Measurements from ENCODE around the gene TEAD1.

TEAD1 gene

GRCh38 chr11:12769834-12770345 is 95.7 kb downstream of the TEAD1 start:
- Histone ChIP-seq H3K4me3 (replicated peaks; ENCODE audit: insufficient read depth, low read length) (no peak overlapping the region), H3K27me3 (ENCODE audit: insufficient read depth, poor library complexity, severe bottlenecking) (no peaks in the 10 kb centered on the region), H3K27ac (replicated peaks) (no peak overlapping the region)
- DNase-seq (ENCODE audit: low read depth in 1 of 2, low spot score in 1 of 2): no peak
- TF ChIP-seq SPI1 (IDR thresholded peaks at IDR 0.05; ENCODE audit: borderline replicate concordance, low read depth) (peak; percentile 73), CTCF (IDR thresholded peaks at IDR 0.05; ENCODE audit: insufficient read depth, low read length) (no peak)

GRCh38 chr11:12770435-12770834 is 96.2 kb downstream of the TEAD1 start:
- Histone ChIP-seq H3K27ac (replicated peaks) (no peak overlapping the region), H3K27me3 (ENCODE audit: insufficient read depth, poor library complexity, severe bottlenecking) (no peaks in the 10 kb centered on the region), H3K4me3 (replicated peaks; ENCODE audit: insufficient read depth, low read length) (no peak overlapping the region)
- no peak for DNase-seq (ENCODE audit: low read depth in 1 of 2, low spot score in 1 of 2)
- TF ChIP-seq CTCF (IDR thresholded peaks at IDR 0.05; ENCODE audit: insufficient read depth, low read length): no peak
- no peak for TF ChIP-seq SPI1 (IDR thresholded peaks at IDR 0.05; ENCODE audit: borderline replicate concordance, low read depth)
- TF ChIP-seq GABPA (IDR thresholded peaks at IDR 0.05; ENCODE audit: low read depth): no peak
- no peak for TF ChIP-seq REST (IDR thresholded peaks at IDR 0.05; ENCODE audit: insufficient replicate concordance, low read depth)
- TF ChIP-seq POLR2AphosphoS5 (IDR thresholded peaks at IDR 0.05; ENCODE audit: low read depth): no peak

GRCh38 chr11:12770966-12771597 is 96.9 kb downstream of the TEAD1 start:
- no peak for TF ChIP-seq GABPA (IDR thresholded peaks at IDR 0.05; ENCODE audit: low read depth)
- no peak for TF ChIP-seq CTCF (IDR thresholded peaks at IDR 0.05; ENCODE audit: insufficient read depth, low read length)
- no peak for TF ChIP-seq REST (IDR thresholded peaks at IDR 0.05; ENCODE audit: insufficient replicate concordance, low read depth)
- no peak overlapping the region for H3K27ac ChIP-seq (replicated peaks)
- no peak overlapping the region for H3K4me3 ChIP-seq (replicated peaks; ENCODE audit: insufficient read depth, low read length)
- H3K27me3 ChIP-seq (ENCODE audit: insufficient read depth, poor library complexity, severe bottlenecking): no peaks in the 10 kb centered on the region
- DNase-seq (ENCODE audit: low read depth in 1 of 2, low spot score in 1 of 2): no peak

- Histone ChIP-seq H3K27ac (replicated peaks) (no peak overlapping the region), H3K4me3 (replicated peaks; ENCODE audit: insufficient read depth, low read length) (no peak overlapping the region), H3K27me3 (ENCODE audit: insufficient read depth, poor library complexity, severe bottlenecking) (no peaks in the 10 kb centered on the region)
- no peak for TF ChIP-seq POLR2AphosphoS5 (IDR thresholded peaks at IDR 0.05; ENCODE audit: low read depth)
- no peak for TF ChIP-seq GABPA (IDR thresholded peaks at IDR 0.05; ENCODE audit: low read depth)
- no peak for TF ChIP-seq CTCF (IDR thresholded peaks at IDR 0.05; ENCODE audit: insufficient read depth, low read length)
- TF ChIP-seq SPI1 (IDR thresholded peaks at IDR 0.05; ENCODE audit: borderline replicate concordance, low read depth): no peak
- TF ChIP-seq REST (IDR thresholded peaks at IDR 0.05; ENCODE audit: insufficient replicate concordance, low read depth): no peak
- no peak for DNase-seq (ENCODE audit: low read depth in 1 of 2, low spot score in 1 of 2)
These were observed 97.7 kb downstream of the TEAD1 start for GRCh38 chr11:12771875-12772274.
